GM04504 (cell line): ENCODE measurements around the gene PTPN14.

Experiments used
- DNase-seq: peaks from one replicate; pipeline ENCODE4 v3.0.0-alpha.2; 2012; ENCODE audit warnings: low read depth

PTPN14 gene

DNA sequence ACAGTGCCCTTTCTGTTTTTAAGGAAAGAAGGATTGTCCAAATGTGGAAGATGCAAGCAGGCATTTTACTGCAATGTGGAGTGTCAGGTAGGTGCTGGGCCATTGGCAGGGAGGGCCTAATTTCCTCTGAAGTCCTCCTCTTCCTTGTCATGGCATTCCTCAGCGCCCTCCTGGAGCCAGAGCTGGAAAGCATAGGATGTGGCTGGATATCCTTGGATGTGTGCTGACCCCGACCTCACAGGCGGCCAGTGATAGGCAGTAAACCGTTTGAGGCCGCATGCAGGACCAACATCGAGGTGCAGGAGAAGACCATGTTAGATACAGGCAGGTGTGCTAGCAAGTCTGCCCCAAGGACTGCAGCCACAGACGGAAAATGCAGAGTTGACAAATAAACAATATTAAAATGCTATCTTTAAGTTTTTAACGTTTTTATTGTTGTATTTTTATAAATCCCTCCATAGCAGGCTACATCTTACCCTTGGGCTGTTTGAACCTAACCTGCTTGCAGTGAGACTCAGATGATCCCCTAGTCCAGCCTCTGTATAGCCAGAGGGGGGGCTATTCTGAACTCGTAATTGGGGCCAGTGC is 246.1 kb downstream of the PTPN14 start:
- no peak for DNase-seq

DNA sequence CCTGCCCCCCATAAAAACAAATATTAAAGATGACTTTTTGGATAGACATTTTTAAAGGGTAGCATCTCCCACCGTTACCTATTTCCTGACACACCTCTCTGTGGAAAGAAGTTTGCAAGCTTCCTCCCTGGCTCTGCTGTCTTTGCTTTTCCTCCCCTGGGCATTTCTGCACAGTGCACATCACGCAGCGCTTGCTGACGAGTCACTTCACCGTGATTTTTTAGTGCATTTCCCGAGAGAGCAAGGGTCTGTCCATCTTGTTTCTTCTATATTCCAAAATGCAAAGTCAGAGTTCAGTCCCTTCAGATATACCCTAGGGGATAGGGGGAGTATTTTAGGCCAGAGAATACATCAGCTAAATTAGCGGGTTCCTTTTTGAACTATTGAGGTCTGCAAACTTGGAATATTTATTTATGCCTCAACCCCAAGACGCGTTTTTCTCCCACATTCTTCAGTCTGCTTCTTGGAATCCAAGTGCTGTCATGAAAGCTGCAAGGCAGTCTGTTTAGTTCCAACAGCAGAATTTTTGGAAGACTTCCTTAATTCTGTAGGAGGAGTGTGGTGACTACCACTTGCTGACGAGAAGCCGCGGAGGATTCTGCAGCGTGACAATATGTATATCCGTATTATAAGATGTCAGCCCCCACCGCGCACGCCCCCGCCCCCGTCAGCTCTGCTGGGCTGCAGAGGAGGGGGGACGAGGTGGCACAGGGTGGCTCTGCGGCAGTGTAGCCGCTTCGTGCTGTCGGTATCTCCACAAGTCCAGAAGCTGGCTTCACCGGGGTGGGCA is 248.1 kb downstream of the PTPN14 start:
- DNase-seq: no peak

DNA sequence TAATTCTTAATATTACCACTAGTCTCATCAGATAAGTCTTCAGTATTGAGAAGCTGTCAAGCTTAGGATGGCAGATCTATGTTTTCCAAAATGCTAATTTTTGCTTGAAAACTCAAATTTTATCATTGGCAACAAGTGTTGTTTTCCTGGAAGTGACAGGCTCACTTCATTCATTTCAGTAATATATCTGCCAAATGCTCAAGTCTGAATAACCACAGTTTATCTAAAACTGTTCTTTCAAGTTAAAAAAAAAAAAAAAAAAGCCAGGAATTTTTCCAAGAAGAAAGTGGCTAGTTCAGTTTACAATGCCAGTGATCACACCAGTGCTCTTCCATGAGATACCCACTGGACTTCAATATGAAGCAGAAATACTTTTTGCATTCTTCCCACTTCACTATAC is 249.9 kb downstream of the PTPN14 start:
- DNase-seq: no peak

DNA sequence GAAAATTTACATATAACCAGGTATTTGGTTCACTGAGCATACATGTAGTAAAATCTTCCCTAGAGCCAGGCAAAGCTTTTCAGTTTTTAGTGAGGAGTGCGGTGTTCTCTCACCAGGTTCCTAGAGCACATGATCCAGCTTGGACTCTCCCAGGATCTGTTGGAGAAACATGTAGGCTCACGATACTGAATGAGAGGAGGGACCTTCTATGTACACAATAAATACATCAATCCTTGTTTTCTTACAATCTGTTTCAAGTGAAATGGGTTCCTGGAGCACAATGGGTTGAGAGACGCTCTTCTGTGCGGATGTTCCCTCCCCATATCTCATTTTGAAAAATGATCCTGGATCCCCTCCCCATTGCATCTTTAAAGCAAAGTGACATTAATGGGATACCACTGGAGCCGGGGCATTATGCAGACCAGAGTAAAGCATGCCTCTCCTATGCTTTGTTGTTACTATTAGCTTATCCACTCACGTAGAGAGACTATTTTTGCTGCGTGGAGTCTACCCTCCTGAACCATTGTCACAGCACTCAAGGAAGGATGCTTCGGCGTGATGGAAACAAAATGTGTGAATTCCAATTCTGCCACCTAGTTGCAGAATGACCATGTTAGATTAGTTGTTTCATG is 251.1 kb downstream of the PTPN14 start:
- no peak for DNase-seq
